ENCODE results near the gene NUTM2D. TPM values are rescaled to one million over a fixed set of nuclear protein-coding genes. Genes with fewer than 3 reads are reported as not detected.
"Not testable (repeated sequence)": the region's sequence is repeated elsewhere in the genome, so short reads cannot be mapped to it uniquely, and the experiment has no call there.

NUTM2D gene
- total RNA-seq: under 1 TPM; 0.62 to 0.99 TPM

- H3K4me3 Mint-ChIP-seq; CTCF ChIA-PET; DNase-seq; H3K27ac Mint-ChIP-seq; H3K36me3 Mint-ChIP-seq; H3K4me1 Mint-ChIP-seq (ENCODE audit: low read depth); H3K27me3 Mint-ChIP-seq; H3K9me3 Mint-ChIP-seq; intact Hi-C loops (cut with micrococcal nuclease); POLR2A ChIA-PET: not testable (repeated sequence)
Observed at GRCh38 chr10:87357444-87357843, at the start of gene NUTM2D. Gene NUTM2D (plus strand): TSS chr10:87357744. CDS start chr10:87358266, 522 bp downstream.

GRCh38 chr10:87308702-87309101 lies 48.8 kb upstream of the NUTM2D start:
- H3K9me3 Mint-ChIP-seq; intact Hi-C loops (cut with micrococcal nuclease); CTCF ChIA-PET; H3K36me3 Mint-ChIP-seq; H3K27me3 Mint-ChIP-seq; H3K4me3 Mint-ChIP-seq; POLR2A ChIA-PET; H3K27ac Mint-ChIP-seq; DNase-seq; H3K4me1 Mint-ChIP-seq (ENCODE audit: low read depth): not testable (repeated sequence)

DNA sequence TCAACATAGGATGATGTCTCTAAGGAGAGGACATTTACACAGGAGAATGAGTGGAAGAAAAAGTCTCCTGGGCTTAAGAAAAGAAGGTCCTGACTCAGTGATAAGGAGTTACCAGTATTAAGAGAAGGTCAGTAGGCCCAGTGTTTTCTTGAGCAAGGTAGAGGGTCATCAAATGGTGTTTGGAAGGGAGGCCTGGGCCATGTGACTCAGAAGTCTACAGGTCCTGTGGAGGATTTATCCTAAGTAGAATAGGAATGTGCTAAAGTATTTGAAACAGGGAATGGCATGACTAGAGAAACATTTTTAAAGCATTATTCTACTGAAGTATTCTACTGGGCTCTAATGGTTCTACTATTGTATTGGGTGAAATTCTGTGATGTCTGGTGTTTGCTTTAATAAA lies 47.9 kb upstream of the NUTM2D start:
- H3K36me3 Mint-ChIP-seq; H3K27me3 Mint-ChIP-seq; H3K4me1 Mint-ChIP-seq (ENCODE audit: low read depth); H3K9me3 Mint-ChIP-seq; POLR2A ChIA-PET; CTCF ChIA-PET; DNase-seq; H3K4me3 Mint-ChIP-seq; H3K27ac Mint-ChIP-seq; intact Hi-C loops (cut with micrococcal nuclease): not testable (repeated sequence)

GRCh38 chr10:87311521-87311920 lies 46.0 kb upstream of the NUTM2D start:
- H3K4me1 Mint-ChIP-seq (ENCODE audit: low read depth); CTCF ChIA-PET; DNase-seq; POLR2A ChIA-PET; intact Hi-C loops (cut with micrococcal nuclease); H3K27me3 Mint-ChIP-seq; H3K9me3 Mint-ChIP-seq; H3K27ac Mint-ChIP-seq; H3K36me3 Mint-ChIP-seq; H3K4me3 Mint-ChIP-seq: not testable (repeated sequence)

DNA sequence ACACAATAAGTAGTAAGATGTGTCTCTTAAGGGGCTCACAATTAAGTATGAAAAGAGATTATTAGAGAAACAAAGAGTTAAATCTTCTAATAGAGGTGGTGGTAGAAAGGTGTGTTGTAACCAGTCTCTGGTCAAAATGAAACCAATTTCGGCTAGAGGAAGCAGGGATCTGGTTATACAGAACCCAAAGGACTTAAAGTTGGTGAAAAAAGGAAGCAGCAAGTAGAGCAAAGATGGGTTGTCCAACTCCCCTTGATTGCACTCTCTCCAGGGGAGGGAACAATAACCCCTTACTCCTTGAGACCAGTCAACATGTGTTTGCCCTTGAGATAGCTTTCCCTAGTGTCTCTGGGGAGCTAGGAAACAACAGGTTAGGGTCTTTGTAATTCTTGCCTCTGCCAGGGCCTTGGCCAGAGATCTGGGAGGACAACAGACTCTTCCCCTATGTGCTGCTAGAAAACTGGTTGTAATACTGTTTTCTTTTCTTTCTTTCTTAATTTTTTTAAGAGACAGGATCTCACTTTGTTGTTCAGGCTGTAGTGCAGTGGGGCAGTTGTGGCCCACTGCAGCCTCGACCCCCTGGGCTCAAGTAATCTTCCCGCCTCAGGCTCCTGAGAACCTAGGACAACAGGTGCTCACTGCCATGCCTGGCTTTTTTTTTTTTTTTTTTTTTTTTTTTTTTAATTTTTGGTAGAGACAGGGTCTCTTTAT lies 43.7 kb upstream of the NUTM2D start:
- H3K9me3 Mint-ChIP-seq; intact Hi-C loops (cut with micrococcal nuclease); CTCF ChIA-PET; H3K27me3 Mint-ChIP-seq; H3K4me1 Mint-ChIP-seq (ENCODE audit: low read depth); H3K4me3 Mint-ChIP-seq; H3K27ac Mint-ChIP-seq; POLR2A ChIA-PET; DNase-seq; H3K36me3 Mint-ChIP-seq: not testable (repeated sequence)

- H3K4me3 Mint-ChIP-seq; H3K27ac Mint-ChIP-seq; CTCF ChIA-PET; POLR2A ChIA-PET; H3K27me3 Mint-ChIP-seq; H3K9me3 Mint-ChIP-seq; intact Hi-C loops (cut with micrococcal nuclease); DNase-seq; H3K36me3 Mint-ChIP-seq; H3K4me1 Mint-ChIP-seq (ENCODE audit: low read depth): not testable (repeated sequence)
Observed at GRCh38 chr10:87314360-87314973, 43.1 kb upstream of the NUTM2D start.

- POLR2A ChIA-PET; CTCF ChIA-PET; H3K9me3 Mint-ChIP-seq; H3K4me1 Mint-ChIP-seq (ENCODE audit: low read depth); H3K27ac Mint-ChIP-seq; H3K36me3 Mint-ChIP-seq; intact Hi-C loops (cut with micrococcal nuclease); H3K4me3 Mint-ChIP-seq; H3K27me3 Mint-ChIP-seq; DNase-seq: not testable (repeated sequence)
Observed at GRCh38 chr10:87321505-87321904, 36.0 kb upstream of the NUTM2D start.

GRCh38 chr10:87324559-87324958 lies 33.0 kb upstream of the NUTM2D start:
- H3K36me3 Mint-ChIP-seq; H3K27me3 Mint-ChIP-seq; intact Hi-C loops (cut with micrococcal nuclease); H3K4me1 Mint-ChIP-seq (ENCODE audit: low read depth); POLR2A ChIA-PET; H3K4me3 Mint-ChIP-seq; CTCF ChIA-PET; H3K9me3 Mint-ChIP-seq; DNase-seq; H3K27ac Mint-ChIP-seq: not testable (repeated sequence)

GRCh38 chr10:87327958-87328357 lies 29.6 kb upstream of the NUTM2D start:
- H3K27ac Mint-ChIP-seq; intact Hi-C loops (cut with micrococcal nuclease); POLR2A ChIA-PET; H3K36me3 Mint-ChIP-seq; H3K4me1 Mint-ChIP-seq (ENCODE audit: low read depth); H3K9me3 Mint-ChIP-seq; DNase-seq; CTCF ChIA-PET; H3K4me3 Mint-ChIP-seq; H3K27me3 Mint-ChIP-seq: not testable (repeated sequence)

DNA sequence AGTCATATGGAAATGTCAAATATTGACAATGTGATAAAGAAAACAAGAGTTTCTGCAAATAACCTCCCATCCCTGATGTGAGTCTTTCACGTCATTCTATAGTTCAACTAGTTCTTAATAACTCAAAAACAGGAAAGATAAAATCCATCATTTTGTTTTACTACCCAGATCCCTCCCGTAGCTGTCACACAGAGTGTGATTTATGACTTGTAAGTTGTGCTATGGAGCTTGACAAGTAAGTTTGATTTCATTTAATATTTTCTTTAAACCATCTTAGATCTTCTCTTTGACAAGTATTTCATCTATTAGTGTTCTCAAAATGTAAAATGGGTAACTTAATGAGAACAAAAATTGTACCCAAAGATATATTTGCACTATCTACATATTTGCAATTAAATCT lies 28.4 kb upstream of the NUTM2D start:
- DNase-seq; POLR2A ChIA-PET; H3K27ac Mint-ChIP-seq; H3K4me3 Mint-ChIP-seq; H3K4me1 Mint-ChIP-seq (ENCODE audit: low read depth); CTCF ChIA-PET; H3K36me3 Mint-ChIP-seq; H3K27me3 Mint-ChIP-seq; intact Hi-C loops (cut with micrococcal nuclease); H3K9me3 Mint-ChIP-seq: not testable (repeated sequence)

DNA sequence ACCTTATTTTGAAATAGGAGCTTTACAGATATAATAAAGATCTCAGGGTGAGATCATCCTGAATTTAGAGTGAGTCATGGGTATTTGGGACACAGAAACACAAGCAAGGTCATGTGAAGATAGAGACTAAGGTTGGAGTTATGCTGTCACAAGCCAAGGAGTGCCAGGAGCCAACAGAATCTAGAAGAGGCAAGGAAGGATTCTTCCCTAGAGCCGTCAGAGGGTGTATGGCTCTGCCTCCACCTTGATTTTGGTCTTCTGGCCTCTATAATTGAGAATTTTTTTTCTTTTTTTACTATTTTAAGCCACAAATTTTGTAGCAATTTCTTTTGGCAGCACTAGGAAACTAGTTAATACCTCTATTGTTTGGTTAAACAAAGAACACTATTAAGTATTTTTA lies 24.9 kb upstream of the NUTM2D start:
- POLR2A ChIA-PET; H3K9me3 Mint-ChIP-seq; DNase-seq; CTCF ChIA-PET; H3K4me3 Mint-ChIP-seq; H3K36me3 Mint-ChIP-seq; H3K27me3 Mint-ChIP-seq; H3K4me1 Mint-ChIP-seq (ENCODE audit: low read depth); H3K27ac Mint-ChIP-seq; intact Hi-C loops (cut with micrococcal nuclease): not testable (repeated sequence)

- DNase-seq; H3K27ac Mint-ChIP-seq; intact Hi-C loops (cut with micrococcal nuclease); CTCF ChIA-PET; H3K9me3 Mint-ChIP-seq; POLR2A ChIA-PET; H3K36me3 Mint-ChIP-seq; H3K27me3 Mint-ChIP-seq: not testable (repeated sequence)
- peaks cover 24% of the 10 kb centered on the region for H3K4me1 Mint-ChIP-seq (ENCODE audit: low read depth)
- H3K4me3 Mint-ChIP-seq: peak overlapping the region; percentile 3
Observed at GRCh38 chr10:87340411-87340810, 17.1 kb upstream of the NUTM2D start.

DNA sequence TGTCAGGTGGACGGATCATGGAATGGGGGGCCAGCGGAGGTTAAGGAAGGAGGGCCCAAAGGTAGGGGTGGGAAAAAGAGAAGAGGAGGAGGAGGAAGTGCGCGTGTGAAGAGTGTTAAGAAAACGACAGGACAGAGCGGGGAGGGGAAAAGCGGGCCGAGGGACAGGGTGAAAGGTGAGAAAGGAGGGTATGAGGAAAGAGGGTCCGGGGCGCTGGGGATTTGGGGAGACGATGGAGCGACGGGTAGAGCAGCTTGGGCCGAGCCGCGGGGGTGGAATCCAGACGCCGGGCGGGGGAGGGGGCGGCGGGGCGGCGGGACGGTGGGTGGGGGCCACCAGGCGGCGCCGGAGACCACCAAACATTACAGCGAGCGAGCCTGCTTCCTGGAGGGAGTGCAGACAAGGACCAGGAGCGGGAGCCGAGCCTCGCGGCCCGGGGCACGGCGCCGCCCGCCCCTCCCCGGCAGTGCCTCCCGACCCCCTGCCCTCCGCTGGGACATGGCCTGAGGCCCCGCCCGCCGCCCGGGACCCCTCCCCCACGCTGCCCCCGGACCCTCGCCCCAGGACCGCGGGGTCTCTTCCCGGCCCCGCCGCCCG lies 15.9 kb upstream of the NUTM2D start:
- H3K9me3 Mint-ChIP-seq; intact Hi-C loops (cut with micrococcal nuclease); CTCF ChIA-PET; POLR2A ChIA-PET; H3K27me3 Mint-ChIP-seq; H3K36me3 Mint-ChIP-seq: not testable (repeated sequence)
- Mint-ChIP-seq H3K27ac (peak overlapping the region; percentile 80), H3K4me1 (ENCODE audit: low read depth) (peaks cover 24% of the 10 kb centered on the region), H3K4me3 (peak overlapping the region; percentile 83)
- DNase-seq: peak; percentile 25
